GM18951 (cell line): ENCODE data around the gene ATP11A.

ENCODE experiments used
- POLR2A ChIP-seq: IDR thresholded peaks from 4 replicates; pipeline ENCODE4 v1.6.1; 2011; ENCODE audit warnings: mild to moderate bottlenecking; ENCODE audit not compliant: insufficient read length, insufficient read depth; ENCODE audit errors: extremely low read depth
- in situ Hi-C: fragments of 300-500 bp; cut with MboI; formaldehyde crosslinking; loops from one replicate; pipeline ENCODE4 v1.12.0; 2022; ENCODE audit warnings: low sequenced_read_pairs, mixed read lengths, inconsistent platforms; ENCODE audit not compliant: unreplicated experiment

Gene ATP11A

DNA sequence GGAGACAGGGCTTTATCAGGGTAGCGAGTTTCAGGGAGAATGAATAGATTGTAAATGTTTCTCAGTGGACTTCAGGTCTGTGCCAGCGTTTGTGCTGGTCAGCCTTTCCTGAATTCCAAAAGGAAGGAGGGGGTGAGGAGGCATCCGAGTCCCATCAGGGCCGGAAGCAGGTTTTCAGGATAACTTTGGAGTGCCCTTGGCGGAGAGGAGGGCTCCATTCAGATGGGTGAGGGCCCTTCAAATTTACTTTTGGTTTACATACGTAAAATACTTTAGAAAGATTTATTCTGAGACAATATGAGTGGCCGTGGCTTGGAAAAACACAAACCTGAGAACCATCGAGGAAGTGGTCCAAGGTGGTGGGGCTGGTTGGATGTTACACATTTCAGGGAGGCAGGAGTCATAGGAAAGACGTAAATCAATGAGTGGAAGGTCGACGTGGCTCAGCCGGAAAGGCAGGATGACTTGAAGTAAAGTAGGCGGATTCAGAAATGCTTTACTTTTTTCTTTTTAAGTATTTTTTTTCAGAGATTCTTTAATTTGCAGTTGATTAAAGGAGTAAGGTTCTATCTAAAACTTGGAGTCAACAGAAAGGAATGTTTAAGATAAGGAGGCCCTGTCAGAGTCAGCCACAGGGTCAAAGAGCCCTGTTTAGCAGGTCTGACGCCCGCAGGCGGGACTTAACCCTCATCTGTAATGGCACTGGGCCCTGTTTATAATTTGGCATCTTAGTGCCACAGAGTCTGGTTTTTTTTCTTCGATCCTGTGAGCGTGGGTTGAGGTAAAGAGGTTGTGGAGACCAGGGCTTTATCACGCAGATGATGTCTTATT, 32.8 kb downstream of the ATP11A start:
- in situ Hi-C loops: no loop called here
- no peak for TF ChIP-seq POLR2A

- in situ Hi-C loops: no loop called here
- no peak for TF ChIP-seq POLR2A
These were observed 33.9 kb downstream of the ATP11A start for GRCh38 chr13:112723771-112724170.

GRCh38 chr13:112724788-112725345, 35.0 kb downstream of the ATP11A start:
- no peak for TF ChIP-seq POLR2A
- in situ Hi-C loops: no loop called here

DNA sequence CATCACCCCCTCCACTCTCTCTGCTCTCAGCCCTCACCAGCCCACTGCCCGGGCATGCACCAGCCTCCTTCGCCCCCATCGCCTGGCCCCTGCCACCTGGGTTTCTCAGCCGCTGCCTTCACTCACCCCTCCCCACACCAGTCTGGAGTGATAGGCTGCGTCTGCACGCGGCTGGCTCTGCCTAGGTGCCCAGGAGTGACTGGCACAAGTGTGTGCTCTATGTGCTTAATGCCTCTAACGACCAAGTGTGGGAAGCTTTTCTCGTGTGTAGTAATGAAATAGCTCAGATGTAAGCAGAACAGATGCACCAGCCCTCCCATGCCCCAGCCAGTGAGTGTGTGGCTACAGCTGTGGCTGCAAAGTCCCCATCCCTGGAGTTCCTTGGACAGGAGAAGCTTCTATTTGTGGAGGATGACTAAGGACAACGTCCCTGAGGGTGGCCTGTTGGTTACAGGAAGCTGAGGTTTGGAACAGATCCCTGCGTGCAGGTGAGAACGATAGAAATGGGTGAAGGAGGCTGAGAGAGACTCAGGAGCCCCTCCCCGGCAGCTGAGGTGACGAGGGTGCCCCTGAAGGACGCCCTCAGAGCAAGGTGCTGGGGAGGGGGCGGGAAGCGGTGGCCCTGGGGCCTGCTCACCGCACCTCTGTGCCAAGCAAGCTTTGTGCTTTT, 35.6 kb downstream of the ATP11A start:
- in situ Hi-C loops: no loop called here
- no peak for TF ChIP-seq POLR2A

- no peak for TF ChIP-seq POLR2A
- in situ Hi-C loops: no loop called here
These were observed 36.4 kb downstream of the ATP11A start for GRCh38 chr13:112726016-112726767.

GRCh38 chr13:112727581-112727980, 37.7 kb downstream of the ATP11A start:
- in situ Hi-C loops: no loop called here

GRCh38 chr13:112728375-112729126, 38.7 kb downstream of the ATP11A start:
- in situ Hi-C loops: no loop called here
- no peak for TF ChIP-seq POLR2A

More at GRCh38 chr13:112727581-112727980, 37.7 kb downstream of the ATP11A start:
- no peak for TF ChIP-seq POLR2A

GRCh38 chr13:112729408-112729807, 39.6 kb downstream of the ATP11A start:
- in situ Hi-C loops: no loop called here
- no peak for TF ChIP-seq POLR2A

DNA sequence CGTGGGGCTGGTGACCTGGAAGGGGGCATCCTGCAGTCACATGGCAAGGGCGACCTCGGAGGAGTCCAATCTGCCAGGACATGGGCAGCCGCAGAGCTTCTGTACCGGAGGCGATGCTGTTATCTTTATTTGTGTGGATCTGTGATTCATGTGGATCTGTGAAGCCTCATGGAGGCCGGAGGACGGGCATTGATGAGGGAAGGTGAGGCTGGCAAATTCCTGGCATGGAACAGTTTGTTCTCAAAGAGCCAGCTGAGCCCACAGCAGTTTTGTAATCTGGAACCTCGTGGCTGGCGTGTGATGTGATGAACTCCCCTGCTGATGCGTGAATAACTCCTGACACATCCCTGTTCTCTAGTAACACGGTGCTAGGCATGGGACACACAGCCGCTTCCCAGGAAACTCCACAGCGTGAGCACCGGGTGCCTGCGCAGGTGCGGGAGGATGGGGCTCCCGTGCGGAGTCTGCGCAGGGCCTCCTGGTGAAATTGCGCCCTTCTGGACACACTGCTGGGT, 40.4 kb downstream of the ATP11A start:
- in situ Hi-C loops: no loop called here
- no peak for TF ChIP-seq POLR2A

DNA sequence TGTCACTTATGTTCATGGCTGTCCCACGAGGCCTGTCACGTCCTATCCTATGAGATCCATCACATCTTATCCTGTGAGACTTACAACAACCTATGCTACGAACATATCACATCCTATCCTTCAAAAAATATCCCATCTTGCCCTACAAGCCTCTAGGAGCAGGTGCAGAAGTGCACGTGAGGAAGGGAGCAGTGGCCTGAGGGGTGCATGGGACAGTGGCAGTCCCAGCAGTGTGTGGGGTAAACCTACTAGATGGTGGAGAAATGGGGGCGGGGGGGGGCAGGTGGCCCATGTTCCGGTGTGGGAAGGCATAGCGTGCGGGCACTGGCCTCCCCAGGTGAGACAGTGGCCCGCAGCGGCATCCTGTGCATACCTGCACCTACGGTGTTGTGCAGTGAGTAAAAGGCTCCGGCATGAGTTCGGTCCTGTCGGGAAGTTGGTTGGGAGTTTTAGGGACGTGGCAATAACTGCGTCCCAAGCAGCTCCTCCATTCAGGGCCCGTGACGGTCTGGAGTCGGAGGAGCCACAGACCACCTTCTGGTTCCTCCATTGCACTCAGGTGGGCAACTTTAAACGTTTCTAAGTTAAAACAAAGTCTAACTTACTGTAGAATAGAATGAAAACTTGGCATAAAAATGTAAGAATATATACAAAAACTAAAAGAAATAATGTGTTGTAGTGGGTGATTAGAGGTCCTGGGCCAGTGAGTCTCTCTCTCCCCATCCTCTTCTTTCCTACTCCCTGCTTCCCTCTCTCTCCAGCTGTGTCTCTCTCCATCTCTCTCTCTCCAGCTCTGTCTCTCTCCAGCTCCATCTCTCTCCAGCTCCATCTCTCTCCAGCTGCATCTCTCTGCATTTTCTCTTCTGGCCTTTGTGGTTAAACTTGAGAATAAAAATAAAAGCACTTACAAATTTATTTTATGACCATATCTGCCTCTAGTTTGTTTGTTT, 42.1 kb downstream of the ATP11A start:
- in situ Hi-C loops: no loop called here
- TF ChIP-seq POLR2A: no peak

DNA sequence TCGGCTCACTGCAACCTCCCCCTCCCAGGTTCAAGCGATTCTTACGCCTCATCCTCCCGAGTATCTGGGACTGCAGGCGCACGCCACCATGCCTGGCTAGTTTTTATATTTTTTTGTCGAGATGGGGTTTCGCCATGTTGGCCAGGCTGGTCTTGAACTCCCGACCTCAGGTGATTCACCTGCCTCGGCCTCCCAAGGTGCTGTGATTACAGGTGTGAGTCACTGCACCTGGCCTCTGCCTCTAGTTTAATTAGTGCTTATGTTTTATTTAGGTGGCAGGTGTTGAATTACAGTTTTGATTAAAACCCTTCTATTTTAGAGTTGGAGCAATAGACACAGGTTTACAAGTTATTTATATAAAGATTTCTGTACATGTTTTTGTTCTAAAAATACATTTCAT, 42.8 kb downstream of the ATP11A start:
- in situ Hi-C loops: no loop called here

More for the DNA sequence above, 42.8 kb downstream of the ATP11A start:
- TF ChIP-seq POLR2A: no peak
